ENCODE results near the gene PLCD1. TPM values are rescaled to one million over a fixed set of nuclear protein-coding genes. Genes with fewer than 3 reads are reported as not detected.

Gene PLCD1
- total and polyA plus RNA-seq, 2 of the 13 experiments (the other 11 are each of a cell fraction or from before 2014, with no cell fraction given), result 10.1 to 12.4 TPM

DNA sequence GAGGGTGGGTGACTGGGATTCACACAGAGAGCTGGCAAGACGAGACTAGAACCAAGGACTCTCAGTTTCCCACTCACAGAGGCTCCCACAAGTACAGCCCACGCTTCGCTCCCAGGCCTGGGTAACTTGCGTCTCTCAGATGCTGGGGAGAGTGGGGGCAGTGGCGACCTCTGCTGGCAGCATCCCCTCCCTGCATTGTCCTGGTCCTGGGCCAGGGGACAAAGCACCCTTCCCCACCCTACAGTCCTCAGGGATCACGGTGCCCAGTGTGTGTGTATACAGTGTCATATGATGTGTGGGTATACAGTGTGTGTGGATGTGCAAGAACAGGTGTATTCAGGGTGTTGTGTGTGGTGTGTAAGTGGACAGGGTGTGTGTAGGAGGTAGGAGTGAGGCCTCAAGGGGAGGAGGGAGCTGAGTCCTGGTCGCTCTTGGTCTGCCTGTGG is 26.0 kb downstream of the PLCD1 start:
- Histone ChIP-seq H3K9ac (ENCODE audit: insufficient read depth, low read depth, low read length) (peak overlapping the region; percentile 72; the same call in 1 of the 2 replicates), H3K4me3 (replicated peaks in 1 of 3; ENCODE audit: insufficient read depth in 1 of 3, low read depth in 2 of 3, low read length in 3 of 3) (peak overlapping the region; percentile 43 to 77 (median 59)), H4K20me1 (ENCODE audit: insufficient read depth, low read length) (no peaks in the 10 kb centered on the region), H3K4me1 (ENCODE audit: insufficient read depth, low read length) (peaks cover 67% of the 10 kb centered on the region), H3K27ac (ENCODE audit: extremely low read length, insufficient read depth, low read length) (peak overlapping the region; percentile 76), H3K36me3 (replicated peaks in 1 of 2; ENCODE audit: control insufficient read depth in 1 of 2, insufficient read depth in 2 of 2, low read length in 2 of 2) (no peaks in the 10 kb centered on the region; a peak in 1 of 5 replicates), H3K9me3 (ENCODE audit: low read length) (no peaks in the 10 kb centered on the region), H3K4me2 (ENCODE audit: low read depth, low read length) (peak overlapping the region; percentile 97), H2AFZ (ENCODE audit: low read length) (peak overlapping the region; percentile 70), H3K27me3 (ENCODE audit: control insufficient read depth in 1 of 2, insufficient read depth in 2 of 2, low read length in 2 of 2) (peaks cover 0 to 14% of the 10 kb centered on the region in 2 experiments; a peak in 2 of 5 replicates), H3K79me2 (ENCODE audit: insufficient read depth, low read length) (no peaks in the 10 kb centered on the region)
- peak; percentile 65 for ATAC-seq
- DNase-seq (ENCODE audit: low spot score), result peak; percentile 59
- ChIA-PET POLR2A (interaction anchor here (0.7 to 1.7 kb wide), 7 partner anchors 17 to 493 kb away, joined by 3 to 6 read pairs (median 4); partner anchors contain the start of genes ACAA1 and EXOG), CTCF (ENCODE audit: low intra/inter-chr PET ratio, low total read pairs) (interaction anchor here (1.0 to 2.1 kb wide), 3 partner anchors 29 to 277 kb away, joined by 3 to 21 read pairs (median 4); no protein-coding TSS in a partner anchor)
- intact Hi-C loops (cut with micrococcal nuclease; ENCODE audit: unreplicated experiment) (loop anchor here (1.0 kb wide), 2 partner anchors 29 to 148 kb away; no protein-coding TSS in a partner anchor), in situ Hi-C loops (cut with HindIII; ENCODE audit: extremely low pct_ligation_motif_present, low pct_unique_long_range_greater_than_20kb) (loop anchor here (5.0 kb wide), 1 partner anchor 146 kb away; no protein-coding TSS in a partner anchor)
- 0% methylated on average over 4 of the region's 7 CpGs for WGBS (ENCODE audit: low lambda C conversion rate)
- peak; percentile 77 for FAIRE-seq
- BruUV-seq (replicated peaks), result no TSS peak
- TF ChIP-seq PITX1 (CRISPR knock-in tag; IDR thresholded peaks at IDR 0.05) (no peak), SUZ12 (IDR thresholded peaks at IDR 0.05; ENCODE audit: low read depth, low read length) (no peak), BRF2 (CRISPR knock-in tag; IDR thresholded peaks at IDR 0.05) (no peak), ZSCAN5A (CRISPR knock-in tag; IDR thresholded peaks at IDR 0.05; ENCODE audit: borderline replicate concordance) (no peak), ZNF530 (CRISPR knock-in tag; IDR thresholded peaks at IDR 0.05; ENCODE audit: low read depth) (no peak), KDM3A (CRISPR knock-in tag; IDR thresholded peaks at IDR 0.05; ENCODE audit: low read depth) (no peak), ZNF782 (CRISPR knock-in tag; IDR thresholded peaks at IDR 0.05; ENCODE audit: borderline replicate concordance) (no peak), ZNF605 (CRISPR knock-in tag; IDR thresholded peaks at IDR 0.05) (peak; percentile 44; the same call in 1 of the 2 replicates), ZNF776 (CRISPR knock-in tag; IDR thresholded peaks at IDR 0.05) (no peak; the same call in 1 of the 2 replicates), MAF1 (CRISPR knock-in tag; IDR thresholded peaks at IDR 0.05; ENCODE audit: borderline replicate concordance) (no peak), ZNF121 (CRISPR knock-in tag; IDR thresholded peaks at IDR 0.05) (no peak), GATAD1 (CRISPR knock-in tag; IDR thresholded peaks at IDR 0.05) (no peak), ATAD3A (CRISPR knock-in tag; IDR thresholded peaks at IDR 0.05) (no peak), ZIK1 (CRISPR knock-in tag; IDR thresholded peaks at IDR 0.05; ENCODE audit: borderline replicate concordance, low read depth) (no peak), ZBTB3 (CRISPR knock-in tag; IDR thresholded peaks at IDR 0.05; ENCODE audit: borderline replicate concordance, low read depth) (no peak), ZNF235 (CRISPR knock-in tag; IDR thresholded peaks at IDR 0.05; ENCODE audit: borderline replicate concordance) (no peak), NKX3-1 (CRISPR knock-in tag; IDR thresholded peaks at IDR 0.05) (no peak)
- TF ChIP-seq, protein P1, sequence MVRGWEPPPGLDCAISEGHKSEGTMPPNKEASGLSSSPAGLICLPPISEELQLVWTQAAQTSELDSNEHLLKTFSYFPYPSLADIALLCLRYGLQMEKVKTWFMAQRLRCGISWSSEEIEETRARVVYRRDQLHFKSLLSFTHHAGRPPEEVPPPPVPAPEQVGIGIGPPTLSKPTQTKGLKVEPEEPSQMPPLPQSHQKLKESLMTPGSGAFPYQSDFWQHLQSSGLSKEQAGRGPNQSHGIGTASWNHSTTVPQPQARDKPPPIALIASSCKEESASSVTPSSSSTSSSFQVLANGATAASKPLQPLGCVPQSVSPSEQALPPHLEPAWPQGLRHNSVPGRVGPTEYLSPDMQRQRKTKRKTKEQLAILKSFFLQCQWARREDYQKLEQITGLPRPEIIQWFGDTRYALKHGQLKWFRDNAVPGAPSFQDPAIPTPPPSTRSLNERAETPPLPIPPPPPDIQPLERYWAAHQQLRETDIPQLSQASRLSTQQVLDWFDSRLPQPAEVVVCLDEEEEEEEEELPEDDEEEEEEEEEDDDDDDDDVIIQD (CRISPR knock-in tag; IDR thresholded peaks at IDR 0.05; ENCODE audit: low read depth), result 0 out of 2 replicates have a peak, but pooled peaks have one; percentile 6
- TF ChIP-seq, protein P2, sequence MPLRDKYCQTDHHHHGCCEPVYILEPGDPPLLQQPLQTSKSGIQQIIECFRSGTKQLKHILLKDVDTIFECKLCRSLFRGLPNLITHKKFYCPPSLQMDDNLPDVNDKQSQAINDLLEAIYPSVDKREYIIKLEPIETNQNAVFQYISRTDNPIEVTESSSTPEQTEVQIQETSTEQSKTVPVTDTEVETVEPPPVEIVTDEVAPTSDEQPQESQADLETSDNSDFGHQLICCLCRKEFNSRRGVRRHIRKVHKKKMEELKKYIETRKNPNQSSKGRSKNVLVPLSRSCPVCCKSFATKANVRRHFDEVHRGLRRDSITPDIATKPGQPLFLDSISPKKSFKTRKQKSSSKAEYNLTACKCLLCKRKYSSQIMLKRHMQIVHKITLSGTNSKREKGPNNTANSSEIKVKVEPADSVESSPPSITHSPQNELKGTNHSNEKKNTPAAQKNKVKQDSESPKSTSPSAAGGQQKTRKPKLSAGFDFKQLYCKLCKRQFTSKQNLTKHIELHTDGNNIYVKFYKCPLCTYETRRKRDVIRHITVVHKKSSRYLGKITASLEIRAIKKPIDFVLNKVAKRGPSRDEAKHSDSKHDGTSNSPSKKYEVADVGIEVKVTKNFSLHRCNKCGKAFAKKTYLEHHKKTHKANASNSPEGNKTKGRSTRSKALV (CRISPR knock-in tag; IDR thresholded peaks at IDR 0.05), result no peak

Measured in HepG2 (cell line).